NCI-H526 (cell line): ENCODE measurements around the gene CENPL.
"Not testable (repeated sequence)": the region's sequence is repeated elsewhere in the genome, so short reads cannot be mapped to it uniquely, and the experiment has no call there.

ENCODE experiments used
- DNase-seq, 2 experiments: peaks; one replicate each; lab custom pipeline; 2025; lab: John Stamatoyannopoulos, UW

Gene CENPL

DNA sequence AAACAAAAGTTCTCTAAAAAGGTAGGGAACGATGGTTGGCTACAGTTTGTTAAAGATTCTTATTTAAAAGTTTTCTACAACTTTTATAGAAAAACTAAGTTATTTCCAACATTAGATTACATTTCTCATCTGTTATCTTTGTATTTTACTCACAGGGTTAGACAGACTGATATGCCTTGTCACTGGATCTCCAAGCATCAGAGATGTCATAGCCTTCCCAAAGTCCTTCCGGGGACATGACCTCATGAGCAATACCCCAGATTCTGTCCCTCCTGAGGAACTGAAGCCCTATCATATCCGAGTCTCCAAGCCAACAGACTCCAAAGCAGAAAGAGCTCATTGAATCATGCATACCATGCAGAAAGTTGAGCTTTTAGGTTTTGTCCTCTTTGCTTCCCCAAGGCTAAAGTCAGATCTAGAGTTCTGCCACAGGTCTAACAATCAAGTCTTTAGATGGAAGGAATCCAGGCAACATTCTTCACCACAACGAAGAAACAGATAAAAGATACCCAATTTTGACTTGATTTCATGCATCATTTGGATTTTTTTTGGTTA is 32.8 kb upstream of the CENPL start:
- DNase-seq: no peak

DNA sequence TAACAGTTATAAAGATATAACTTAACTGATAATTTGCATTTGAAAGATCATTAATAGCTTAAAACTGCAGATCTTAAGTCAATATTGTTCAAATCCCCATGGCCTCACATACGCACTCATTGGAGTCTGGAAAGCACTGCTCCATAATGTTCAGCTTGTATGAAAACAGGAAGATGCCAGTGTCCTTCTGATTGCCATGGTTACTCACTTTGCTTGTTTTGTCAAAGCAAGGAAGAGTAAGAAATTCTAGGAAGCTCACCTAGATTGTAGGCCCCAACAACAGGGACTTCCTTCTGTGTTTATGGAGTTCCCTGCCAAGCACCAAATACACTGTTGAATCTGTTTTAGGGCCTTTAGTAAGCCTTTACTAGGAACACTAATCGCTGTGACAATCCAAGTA is 32.2 kb upstream of the CENPL start:
- no peak for DNase-seq

DNA sequence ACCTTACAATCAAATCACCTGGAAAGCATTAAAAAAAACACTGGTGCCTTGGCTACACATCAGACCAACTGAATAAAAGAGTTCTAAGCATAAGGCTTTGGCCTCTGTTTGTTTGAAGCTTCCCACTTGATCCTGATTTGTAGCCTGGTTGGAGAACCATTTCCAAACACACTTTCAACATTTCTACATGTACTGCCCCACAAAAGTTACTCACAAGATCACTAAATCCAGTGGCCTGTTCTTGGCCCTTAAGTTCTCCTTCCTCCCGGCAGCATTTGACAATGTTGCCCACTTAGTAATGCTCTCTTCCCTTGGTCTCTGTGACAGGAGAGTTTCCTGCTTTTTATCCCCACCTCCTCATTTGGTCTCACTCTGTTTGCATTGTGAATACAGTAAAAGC is 31.3 kb upstream of the CENPL start:
- no peak for DNase-seq

DNA sequence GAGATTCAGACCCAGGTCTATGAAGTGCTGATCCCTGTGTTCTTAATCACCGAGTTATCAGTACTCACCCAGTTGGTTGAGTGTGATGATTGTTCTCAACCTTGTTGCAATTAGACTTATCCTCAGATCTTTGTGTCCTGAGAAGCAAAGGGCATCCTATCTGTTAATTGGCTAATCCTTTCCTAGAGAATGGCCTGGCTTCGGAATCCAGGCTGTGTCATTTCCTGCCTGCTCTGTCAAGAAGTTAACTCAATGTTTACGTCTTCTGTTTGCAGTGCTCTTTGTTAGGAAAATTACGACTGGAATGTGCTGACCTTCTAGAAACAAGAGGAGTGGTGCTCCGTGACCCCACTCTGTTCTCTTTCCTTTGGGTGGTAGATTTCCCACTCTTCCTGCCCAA is 28.4 kb upstream of the CENPL start:
- DNase-seq: no peak

DNA sequence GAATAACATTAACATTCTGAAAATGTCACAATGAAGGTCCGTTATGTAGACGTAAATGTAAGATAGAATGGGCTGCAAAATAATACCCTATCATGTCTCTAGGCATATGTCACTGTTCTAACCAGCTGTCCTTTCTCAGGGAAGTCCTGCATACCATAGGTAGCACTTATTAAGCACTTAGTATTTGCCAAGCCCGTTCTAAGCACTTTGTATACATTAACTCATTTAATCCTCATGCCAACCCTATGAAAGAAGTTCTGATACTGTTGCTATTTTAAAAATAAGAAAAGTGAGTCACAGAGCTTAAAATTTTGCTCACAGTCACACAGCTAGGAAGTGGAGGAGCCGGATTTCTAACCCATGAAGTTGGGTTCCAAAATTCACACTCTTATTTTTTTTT is 27.4 kb upstream of the CENPL start:
- no peak for DNase-seq

DNA sequence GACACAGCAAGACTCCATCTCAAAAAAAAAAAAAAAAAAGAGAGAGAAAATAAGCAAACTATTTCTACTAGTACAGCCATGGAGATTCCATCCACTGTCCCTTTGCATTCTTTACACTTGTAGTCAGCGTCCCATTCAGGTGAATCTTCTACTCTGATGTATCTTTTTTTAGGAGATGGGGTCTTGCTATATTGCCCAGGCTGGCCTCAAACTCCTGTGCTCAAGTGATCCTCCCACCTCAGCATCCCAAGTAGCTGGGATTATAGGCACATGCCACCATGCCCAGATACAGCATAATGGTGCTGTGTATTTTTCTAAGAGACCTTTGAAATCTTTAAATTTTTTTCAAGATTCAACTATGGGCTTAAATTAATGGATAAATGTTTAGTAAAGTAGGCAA is 8.1 kb upstream of the CENPL start:
- no peak for DNase-seq

DNA sequence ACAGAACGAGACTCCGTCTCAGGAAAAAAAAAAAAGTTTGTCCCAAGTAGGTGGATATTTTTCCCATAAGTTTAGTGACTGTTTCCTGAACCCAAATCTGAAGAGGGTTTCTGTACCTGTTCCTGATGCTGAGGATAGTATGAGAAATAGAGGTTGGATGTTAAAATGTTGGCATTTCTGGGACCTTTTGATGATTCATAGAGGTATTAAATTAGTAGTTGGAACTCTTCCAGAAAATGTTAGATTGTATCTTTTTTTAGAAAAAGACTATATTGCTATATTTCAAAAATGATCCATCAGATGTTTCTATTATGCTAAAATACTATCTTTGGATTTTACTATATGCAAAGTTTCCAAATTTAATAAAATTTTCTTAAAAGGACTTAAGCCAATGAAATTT is 2.9 kb upstream of the CENPL start:
- no peak for DNase-seq

DNA sequence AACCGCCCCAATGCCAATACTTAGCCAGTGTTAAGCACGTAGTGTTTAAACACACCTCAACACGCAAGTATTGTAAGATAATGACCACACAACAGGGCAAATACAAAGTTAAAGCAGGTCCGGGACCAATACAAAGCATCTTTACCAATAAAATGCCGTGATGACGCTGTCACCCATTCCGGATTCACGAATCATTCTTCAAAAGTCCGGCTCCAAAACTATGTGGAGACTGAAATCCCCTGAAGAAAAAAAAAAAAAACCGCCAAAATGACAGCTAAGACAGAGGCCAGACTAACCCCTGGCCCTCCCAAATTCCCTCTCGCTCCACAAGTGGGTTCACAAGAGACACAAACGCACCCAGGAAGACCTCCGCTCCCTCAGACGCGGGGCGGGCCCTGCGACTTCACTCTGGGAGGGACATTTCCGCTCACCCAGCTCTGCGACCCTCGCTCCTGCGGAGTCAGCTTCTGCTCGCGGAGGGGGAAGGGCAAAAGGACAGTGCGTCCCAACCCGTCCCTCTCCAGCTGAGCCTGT is 835 bp downstream of the CENPL start:
- no peak for DNase-seq

DNA sequence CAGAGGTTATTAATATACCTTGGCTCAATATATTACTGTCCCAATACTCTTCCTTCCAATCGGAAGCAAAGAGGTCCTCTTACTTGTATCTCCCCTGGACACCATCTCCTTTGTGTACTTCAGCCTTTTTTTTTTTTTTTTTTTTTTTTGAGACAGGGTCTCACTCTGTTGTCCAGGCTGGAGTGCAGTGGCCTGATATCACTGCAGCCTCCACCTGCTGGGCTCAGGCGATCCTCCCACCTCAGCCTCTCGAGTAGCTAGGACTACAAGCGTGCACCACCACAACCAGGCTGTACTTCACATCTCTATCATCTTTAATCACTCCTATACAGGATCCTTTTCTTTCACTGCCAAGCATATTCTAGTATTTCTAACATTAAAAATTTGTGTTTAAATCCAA is 3.0 kb downstream of the CENPL start:
- DNase-seq: no peak

DNA sequence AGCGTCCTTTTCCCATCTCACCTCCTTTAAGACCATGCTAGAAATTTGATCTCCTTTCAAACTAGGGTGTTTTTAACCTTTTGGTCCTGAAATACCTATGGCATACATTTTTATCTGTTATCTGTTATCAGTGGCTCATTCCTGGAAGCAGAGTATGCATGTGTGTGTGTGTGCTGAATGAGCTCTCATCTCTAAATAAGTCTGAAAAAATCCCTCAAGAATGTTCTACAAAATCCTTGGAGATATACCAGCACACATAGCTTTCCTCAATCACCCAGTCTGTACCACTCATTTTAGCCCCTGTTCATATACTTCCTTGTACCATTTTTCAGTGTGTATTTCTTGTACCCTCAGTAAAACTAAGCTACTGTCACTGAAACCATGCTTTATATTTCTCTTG is 6.2 kb downstream of the CENPL start:
- DNase-seq: no peak

DNA sequence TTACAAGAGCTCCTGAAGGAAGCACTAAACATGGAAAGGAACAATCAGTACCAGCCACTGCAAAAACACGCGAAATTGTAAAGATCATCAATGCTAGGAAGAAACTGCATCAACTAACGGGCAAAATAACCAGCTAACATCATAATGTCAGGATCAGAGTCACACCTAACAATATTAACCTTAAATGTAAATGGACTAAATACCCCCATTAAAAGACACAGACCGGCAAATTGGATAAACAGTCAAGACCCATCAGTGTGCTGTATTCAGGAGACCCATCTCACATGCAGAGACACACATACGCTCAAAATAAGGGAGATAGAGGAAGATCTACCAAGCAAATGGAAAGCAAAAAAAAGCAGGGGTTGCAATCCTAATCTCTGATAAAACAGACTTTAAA is 11.0 kb downstream of the CENPL start:
- DNase-seq: not testable (repeated sequence)

DNA sequence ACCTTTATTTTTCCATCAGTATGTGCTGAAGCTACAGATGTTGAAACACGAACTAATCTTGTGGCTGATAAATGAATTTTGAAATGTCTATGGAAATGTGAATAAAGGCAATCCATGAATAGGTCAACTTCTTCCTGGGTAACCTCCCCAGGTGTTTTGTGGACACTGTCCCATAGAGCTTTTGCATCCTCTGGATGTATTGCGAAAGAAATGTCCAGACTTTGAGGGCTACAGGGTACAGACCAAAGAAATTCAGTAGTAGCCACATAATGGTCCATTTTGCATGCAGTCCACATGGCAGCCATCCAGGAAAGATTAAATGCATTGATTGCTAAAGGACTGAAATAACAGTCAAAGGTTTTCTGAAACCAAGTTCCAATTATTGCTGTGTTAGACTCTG is 21.7 kb downstream of the CENPL start:
- DNase-seq: no peak

DNA sequence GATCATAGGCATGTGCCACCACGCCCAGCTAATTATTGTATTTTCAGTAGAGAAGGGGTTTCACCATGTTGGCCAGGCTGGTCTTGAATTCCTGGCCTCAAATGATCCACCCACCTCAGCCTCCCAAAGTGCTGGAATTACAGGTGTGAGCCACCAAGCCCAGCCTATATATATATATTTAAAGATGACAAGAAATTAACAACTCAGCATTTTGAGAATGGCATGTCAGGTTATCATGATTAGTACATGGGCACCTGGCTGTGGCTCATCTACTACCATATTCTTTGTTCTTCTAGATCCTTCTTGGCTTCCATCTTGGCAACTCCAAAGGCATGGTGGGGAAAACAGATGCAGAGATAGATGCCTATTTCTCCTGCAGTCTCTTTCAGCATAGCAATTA is 24.7 kb downstream of the CENPL start:
- DNase-seq: not testable (repeated sequence)

DNA sequence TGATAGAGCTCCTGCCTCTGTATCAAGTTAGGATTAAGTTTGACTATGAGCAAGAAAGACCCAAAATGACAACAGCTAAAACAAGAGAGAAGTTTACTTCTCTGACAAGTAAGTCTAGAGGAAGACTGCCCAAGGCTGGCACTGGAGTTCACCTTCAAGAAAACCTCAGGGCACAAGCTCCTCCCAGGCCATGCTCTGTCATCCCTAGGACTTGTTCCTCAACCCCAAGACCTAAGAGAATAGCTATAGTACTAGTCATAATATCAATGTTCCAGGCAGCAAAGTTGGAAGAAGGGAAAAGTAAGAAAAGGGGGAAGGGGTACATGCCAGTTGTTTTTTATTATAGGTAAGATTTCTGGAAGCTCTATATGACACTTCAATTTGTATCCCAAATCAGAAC is 26.6 kb downstream of the CENPL start:
- no peak for DNase-seq

DNA sequence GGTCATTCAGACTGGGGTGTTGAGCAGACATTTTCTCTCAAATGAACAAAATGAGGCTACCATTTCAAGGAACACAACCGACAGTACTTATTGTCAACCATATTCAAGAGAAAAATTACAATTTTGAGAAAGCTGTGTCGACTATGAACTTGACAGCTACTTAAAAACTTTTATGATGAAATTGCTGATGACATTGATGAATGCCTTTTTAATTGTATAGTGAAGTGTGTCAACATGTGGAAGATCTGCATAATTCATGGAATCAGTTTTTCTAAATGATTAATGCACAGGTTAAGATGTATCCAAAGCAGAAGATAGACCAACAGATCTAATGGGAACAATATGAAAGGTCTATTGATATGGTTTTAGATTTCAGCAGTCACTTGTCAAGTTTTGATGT is 34.8 kb downstream of the CENPL start:
- DNase-seq: no peak

DNA sequence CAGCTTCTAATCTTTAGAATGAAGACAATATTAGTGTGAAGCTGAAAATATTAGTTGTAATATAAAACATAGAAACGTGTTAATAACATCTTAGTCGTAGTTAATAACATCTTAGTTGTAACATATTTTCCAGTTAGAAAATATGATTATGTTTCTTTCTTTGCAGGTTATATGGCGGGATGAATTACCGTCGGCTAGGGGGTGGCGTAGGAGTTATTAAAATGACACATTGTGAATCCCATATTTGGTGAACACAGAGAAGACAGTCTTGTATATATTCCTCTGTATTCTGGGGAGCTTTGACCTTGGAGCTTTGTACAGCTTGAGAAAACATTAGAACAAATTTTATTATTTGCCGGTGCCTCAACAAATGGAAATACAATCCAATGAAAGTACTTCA is 39.7 kb downstream of the CENPL start:
- DNase-seq: no peak

DNA sequence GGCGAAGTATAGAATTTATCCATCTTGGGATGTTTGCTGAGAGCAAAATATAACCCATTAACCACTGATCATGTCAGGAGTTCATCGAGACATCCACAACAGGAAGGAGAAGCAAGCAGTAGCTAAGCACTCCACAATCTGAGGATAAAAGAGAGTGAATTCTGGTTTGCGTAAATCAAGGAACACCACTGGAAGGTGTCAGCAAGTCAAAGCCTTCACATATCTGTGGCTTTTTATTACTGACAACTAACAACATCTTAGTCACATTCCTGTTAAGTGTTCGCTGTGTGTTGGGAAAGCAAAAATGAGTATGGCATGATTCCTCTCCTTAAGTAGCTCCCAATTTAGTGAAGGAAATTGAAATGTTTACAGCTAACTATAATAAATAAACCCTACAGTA is 44.7 kb downstream of the CENPL start:
- DNase-seq: no peak

DNA sequence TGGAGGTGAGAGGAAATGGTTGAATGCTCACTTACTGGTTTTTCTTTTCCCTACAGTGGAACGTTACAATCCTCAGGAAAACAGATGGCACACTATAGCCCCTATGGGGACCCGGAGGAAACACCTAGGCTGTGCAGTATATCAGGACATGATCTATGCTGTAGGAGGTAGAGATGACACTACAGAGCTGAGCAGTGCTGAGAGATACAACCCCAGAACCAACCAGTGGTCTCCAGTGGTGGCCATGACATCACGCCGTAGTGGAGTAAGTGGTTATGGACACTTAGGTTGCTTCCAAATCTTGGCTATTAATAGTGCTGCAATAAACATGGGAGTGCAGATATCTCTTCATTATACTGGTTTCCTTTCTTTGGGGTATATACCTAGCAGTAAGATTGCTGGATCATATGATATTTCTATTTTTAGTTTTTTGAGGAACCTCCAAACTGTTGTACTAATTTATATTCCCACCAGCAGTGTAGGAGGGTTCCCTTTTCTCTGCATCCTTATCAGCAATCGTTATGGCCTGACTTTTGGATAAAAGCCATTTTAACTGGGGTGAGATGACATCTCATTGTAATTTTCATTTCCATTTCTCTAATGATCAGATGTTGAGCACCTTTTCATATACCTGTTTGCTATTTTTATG is 49.0 kb downstream of the CENPL start:
- no peak for DNase-seq

DNA sequence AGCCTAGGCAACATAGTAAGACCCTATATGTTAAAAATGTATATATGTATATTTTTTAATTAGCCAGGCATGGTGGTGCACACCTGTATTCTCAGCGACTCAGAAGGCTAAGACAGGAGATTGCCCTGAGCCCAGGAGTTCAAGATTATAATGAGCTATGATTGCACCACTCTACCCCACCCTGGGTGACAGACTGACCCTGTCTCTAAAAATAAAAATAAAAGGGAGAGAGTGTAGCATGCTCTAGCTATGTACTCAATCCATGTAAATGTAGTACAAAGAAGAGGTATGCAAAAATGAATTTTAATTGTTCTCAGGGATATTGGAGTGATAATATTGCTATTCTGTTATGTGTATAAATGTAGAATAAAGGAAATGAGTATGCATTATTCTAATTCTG is 53.1 kb downstream of the CENPL start:
- no peak for DNase-seq

DNA sequence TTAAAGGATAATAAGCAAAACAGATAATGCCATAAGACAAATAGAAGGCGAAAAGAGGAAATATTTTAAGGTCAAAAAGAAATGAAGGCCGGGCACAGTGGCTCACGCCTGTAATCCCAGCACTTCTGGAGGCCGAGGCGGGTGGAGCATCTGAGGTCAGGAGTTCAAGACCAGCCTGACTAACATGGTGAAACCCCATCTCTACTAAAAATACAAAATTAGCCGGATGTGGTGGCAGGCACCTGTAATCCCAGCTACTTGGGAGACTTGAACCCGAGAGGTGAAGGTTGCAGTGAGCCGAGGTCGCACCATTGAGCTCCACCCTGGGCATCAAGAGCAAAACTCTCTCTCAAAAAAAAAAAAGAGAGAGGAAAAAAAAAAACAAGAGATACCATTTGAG is 54.4 kb downstream of the CENPL start:
- not testable (repeated sequence) for DNase-seq

DNA sequence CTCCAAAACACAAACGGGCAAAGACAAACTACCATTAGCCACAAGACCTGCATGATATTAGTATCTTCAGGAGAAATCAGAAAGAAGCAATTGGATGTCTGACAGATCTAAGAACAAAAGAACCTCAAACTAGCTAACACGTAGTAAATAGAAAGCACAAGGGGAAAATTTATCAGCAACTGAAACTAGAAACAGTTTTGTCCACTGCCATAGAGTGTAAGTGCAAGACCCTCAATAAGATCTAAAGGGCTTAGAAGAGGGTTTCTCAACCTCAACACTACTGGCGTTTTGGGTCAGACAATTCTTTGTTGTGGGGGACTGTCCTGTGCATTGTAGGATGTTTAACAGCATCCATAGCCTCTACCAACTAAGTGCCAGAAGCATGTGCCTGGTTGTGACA is 55.9 kb downstream of the CENPL start:
- DNase-seq: no peak

DNA sequence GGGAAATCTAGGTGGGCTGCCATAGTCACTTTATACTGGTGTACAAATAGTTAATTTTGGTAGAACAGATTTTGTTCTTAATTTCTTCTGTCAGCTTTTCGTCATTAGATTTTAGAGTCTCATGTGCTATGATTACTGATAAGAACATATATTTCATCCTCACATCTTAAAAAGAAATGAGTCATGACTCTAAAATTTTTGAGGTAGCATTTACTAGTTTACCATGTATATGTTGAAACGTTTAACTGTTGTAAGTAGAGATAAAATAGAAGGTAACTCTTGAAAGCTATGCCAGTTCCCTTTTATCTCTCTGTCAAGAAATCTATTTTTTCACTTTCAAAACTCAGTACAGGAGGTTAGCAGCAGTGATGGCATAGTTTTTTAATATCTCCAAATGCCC is 56.5 kb downstream of the CENPL start:
- DNase-seq: no peak

DNA sequence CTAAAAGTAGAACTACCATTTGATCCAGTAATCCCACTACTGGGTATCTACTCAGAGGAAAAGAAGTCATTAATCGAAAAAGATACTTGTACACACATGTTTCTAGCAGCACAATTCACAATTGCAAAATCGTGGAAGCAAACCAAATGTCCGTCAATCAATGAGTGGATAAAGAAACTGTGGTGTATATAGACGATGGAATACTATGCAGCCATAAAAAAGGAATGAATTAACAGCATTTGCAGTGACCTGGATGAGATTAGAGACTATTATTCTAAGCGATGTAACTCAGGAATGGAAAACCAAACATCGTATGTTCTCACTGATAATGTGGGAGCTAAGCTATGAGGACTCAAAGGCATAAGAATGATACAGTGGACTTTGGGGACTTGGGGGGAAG is 60.4 kb downstream of the CENPL start:
- not testable (repeated sequence) for DNase-seq

DNA sequence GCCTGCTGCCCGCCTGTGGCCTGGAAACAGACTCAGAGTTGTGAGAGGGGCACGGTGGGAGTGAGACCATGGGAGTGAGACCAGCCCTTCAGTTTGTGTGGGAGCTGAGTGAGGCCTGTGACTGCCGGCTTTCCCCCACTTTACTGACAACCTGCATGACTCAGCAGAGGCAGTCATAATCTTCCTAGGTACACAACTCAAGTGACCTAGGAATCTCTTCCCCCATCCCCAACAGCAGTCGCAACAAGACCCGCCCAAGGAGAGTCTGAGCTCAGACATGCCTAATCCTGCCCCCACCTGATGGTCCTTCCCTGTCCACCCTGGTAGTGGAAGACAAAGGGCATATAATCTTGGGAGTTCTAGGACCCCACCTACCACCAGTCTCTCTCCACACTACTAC is 65.7 kb downstream of the CENPL start:
- no peak for DNase-seq
